T-helper 1 cell (primary cell): ENCODE results near the gene BICD2.

Experiments
- DNase-seq, 5 donors: peaks; one replicate each; pipeline ENCODE4 v3.0.0-alpha.2; 2012 to 2020

Gene BICD2

GRCh38 chr9:92726971-92727715 lies 37.5 kb downstream of the BICD2 start:
- DNase-seq, result no peak

GRCh38 chr9:92726348-92726747 lies 38.3 kb downstream of the BICD2 start:
- DNase-seq, result no peak

- no peak for DNase-seq
These were observed 38.9 kb downstream of the BICD2 start for GRCh38 chr9:92725766-92726165.

- DNase-seq, result no peak
These were observed 39.4 kb downstream of the BICD2 start for GRCh38 chr9:92725266-92725545.

GRCh38 chr9:92724528-92725265 lies 39.9 kb downstream of the BICD2 start:
- DNase-seq, result no peak

GRCh38 chr9:92723801-92724323 lies 40.8 kb downstream of the BICD2 start:
- no peak for DNase-seq

GRCh38 chr9:92723299-92723625 lies 41.4 kb downstream of the BICD2 start:
- DNase-seq, result no peak

- DNase-seq, result no peak
These were observed 42.0 kb downstream of the BICD2 start for GRCh38 chr9:92722386-92723298.

GRCh38 chr9:92721548-92721947 lies 43.1 kb downstream of the BICD2 start:
- no peak for DNase-seq

- DNase-seq, result no peak
These were observed 43.7 kb downstream of the BICD2 start for GRCh38 chr9:92720807-92721535.

- DNase-seq, result no peak
These were observed 44.3 kb downstream of the BICD2 start for GRCh38 chr9:92720209-92720765.

- DNase-seq, result no peak
These were observed 45.5 kb downstream of the BICD2 start for GRCh38 chr9:92719028-92719647.

- no peak for DNase-seq
These were observed 46.3 kb downstream of the BICD2 start for GRCh38 chr9:92718086-92719001.

- no peak for DNase-seq
These were observed 47.2 kb downstream of the BICD2 start for GRCh38 chr9:92717201-92718085.

GRCh38 chr9:92716557-92716956 lies 48.1 kb downstream of the BICD2 start:
- DNase-seq, result peak; percentile 50 to 81 (median 59)

GRCh38 chr9:92715488-92716231 lies 49.0 kb downstream of the BICD2 start:
- no peak for DNase-seq

GRCh38 chr9:92714787-92715487 lies 49.7 kb downstream of the BICD2 start:
- DNase-seq, result no peak

GRCh38 chr9:92714016-92714415 lies 50.6 kb downstream of the BICD2 start:
- DNase-seq, result no peak
